Cardiac fibroblast (primary cell): ENCODE measurements around the gene TMEM108.

Source experiments
- DNase-seq, 2 donors: peaks; one replicate each; pipeline versions ENCODE4 v3.0.0 to v3.0.0-alpha.2; 2010; ENCODE audit warnings: low read depth in 2 of 2
- H3K4me3 ChIP-seq, 2 donors: replicated peaks in 1 of 2; 1 replicate in 1 of 2; 2 replicates in 1 of 2; pipeline ENCODE4 v1.5.1; 2011; ENCODE audit warnings: low read depth in 2 of 2, low read length in 2 of 2, mild to moderate bottlenecking in 2 of 2, moderate library complexity in 1 of 2
- TF ChIP-seq, protein P1 (sequence below): IDR thresholded peaks from one replicate; pipeline ENCODE4 v1.5.1; 2011; ENCODE audit warnings: low read depth, mild to moderate bottlenecking, low read length, inconsistent platforms

Gene TMEM108

DNA sequence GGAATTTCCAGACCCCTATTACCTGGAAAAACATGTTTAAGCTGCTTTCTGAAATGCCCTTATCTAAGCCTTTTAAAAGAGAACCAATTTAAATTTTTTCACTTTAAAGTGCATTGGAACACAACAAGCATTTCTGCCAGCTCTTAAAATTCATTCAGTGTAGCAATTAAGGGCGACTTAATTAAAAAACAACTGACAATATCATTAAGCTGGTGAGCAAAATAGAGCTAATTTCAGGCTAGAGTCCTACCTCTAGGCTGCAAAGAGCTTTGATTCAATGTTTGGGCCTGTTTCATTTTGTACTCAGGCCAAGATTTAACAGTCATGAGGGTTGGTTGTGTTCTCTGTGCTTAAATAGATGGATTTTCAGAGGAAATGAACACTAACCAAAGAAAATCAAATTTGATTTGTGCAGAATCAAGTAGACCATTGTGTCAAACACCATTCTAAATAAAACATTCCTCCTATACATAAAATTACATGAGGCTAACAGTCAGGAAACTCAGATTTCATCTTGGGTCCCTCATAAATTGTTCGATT, 114.6 kb downstream of the TMEM108 start:
- DNase-seq, result no peak
- TF ChIP-seq, protein P1, sequence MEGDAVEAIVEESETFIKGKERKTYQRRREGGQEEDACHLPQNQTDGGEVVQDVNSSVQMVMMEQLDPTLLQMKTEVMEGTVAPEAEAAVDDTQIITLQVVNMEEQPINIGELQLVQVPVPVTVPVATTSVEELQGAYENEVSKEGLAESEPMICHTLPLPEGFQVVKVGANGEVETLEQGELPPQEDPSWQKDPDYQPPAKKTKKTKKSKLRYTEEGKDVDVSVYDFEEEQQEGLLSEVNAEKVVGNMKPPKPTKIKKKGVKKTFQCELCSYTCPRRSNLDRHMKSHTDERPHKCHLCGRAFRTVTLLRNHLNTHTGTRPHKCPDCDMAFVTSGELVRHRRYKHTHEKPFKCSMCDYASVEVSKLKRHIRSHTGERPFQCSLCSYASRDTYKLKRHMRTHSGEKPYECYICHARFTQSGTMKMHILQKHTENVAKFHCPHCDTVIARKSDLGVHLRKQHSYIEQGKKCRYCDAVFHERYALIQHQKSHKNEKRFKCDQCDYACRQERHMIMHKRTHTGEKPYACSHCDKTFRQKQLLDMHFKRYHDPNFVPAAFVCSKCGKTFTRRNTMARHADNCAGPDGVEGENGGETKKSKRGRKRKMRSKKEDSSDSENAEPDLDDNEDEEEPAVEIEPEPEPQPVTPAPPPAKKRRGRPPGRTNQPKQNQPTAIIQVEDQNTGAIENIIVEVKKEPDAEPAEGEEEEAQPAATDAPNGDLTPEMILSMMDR, result no peak
- no peak overlapping the region for H3K4me3 ChIP-seq

DNA sequence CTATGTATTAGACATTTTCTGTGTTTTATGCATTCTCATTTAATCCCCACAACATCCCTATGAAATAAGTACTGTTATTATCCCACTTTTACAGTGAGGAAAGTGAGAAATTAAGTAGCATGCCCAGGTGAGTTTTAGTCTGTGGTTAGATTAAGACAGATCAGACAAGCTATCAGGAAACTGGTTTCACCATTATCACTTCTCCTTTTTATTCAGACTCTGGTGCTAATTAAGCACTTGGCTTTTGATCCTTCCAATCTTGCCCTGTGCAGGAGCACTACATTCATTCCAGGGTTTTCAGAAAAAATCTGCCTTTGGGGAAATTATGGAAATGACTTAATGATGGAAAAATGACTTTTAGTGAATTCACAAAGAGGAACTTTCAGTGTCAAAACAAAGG, 115.2 kb downstream of the TMEM108 start:
- H3K4me3 ChIP-seq, result no peak overlapping the region
- TF ChIP-seq, protein P1, result no peak

DNA sequence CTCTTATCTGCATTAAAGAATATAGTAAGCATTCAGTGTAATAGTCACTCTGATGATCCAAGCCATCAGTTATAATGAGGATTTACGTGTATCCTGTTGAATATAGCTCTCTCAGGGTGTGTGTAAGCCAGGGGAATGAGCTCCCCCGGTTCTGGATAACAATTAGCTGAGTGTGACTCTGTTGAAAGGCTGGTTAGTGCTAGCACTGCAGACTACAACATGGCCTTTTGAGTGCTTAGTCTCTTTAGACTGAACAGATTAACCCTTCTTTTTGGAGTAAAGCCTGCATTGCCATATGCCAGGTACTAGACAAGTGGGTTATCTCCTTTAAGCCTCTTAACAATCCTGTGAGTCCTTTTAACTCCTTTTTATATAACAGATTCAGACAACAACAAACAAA, 119.5 kb downstream of the TMEM108 start:
- TF ChIP-seq, protein P1, result no peak
- H3K4me3 ChIP-seq, result no peak overlapping the region
- no peak for DNase-seq

More for the DNA sequence above, 115.2 kb downstream of the TMEM108 start:
- no peak for DNase-seq

DNA sequence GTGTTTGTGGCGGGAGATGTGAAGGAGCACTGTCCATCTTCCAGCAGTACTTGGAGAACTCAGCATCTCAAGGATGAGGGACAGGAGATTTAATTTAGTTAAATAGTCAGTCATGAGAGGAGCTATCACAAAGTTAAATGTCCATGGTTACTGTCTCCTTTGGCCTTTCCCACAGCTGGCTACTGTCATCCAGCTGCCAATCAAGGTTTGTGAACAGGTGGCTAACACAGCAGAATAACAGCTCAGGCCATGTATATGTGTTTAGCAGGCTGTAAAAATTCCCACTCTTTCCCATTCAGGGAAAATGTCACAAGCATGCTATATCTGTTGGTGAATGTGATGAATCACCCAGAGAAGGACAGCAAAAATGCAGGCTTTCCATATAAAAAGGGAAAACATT, 120.5 kb downstream of the TMEM108 start:
- no peak overlapping the region for H3K4me3 ChIP-seq
- TF ChIP-seq, protein P1, result no peak
- DNase-seq, result no peak

GRCh38 chr3:133159498-133160475, 121.6 kb downstream of the TMEM108 start:
- no peak for DNase-seq
- no peak overlapping the region for H3K4me3 ChIP-seq
- TF ChIP-seq, protein P1, result no peak

DNA sequence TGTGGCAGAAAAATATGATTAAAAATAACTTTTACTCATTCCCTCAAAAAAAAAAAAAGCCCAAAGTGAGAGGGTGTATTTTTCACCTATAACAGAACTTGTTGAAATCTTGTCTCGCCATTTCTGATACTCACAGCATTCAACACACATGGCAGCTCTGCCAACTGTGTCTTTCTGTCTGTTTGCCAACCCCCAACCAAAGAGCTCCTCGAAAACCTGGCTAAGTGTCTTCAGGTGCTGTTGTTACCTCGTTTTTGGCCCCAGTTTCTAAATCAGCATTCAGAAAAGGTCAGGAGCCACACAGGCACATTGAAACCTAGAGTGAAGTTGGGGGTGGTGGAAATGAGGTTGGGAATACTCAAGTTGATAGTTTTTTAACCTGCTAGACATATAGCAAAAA, 123.5 kb downstream of the TMEM108 start:
- TF ChIP-seq, protein P1, result no peak
- DNase-seq, result no peak
- H3K4me3 ChIP-seq, result no peak overlapping the region
